Activated naive CD4-positive, alpha-beta T cell treated with Interleukin-2 at 50 U/mL for 16 hours (primary cell): Measurements from ENCODE around the gene SLC5A5.

Source experiments
- DNase-seq: peaks from one replicate; pipeline ENCODE4 v3.0.0-alpha.2; 2020

The SLC5A5 gene

DNA sequence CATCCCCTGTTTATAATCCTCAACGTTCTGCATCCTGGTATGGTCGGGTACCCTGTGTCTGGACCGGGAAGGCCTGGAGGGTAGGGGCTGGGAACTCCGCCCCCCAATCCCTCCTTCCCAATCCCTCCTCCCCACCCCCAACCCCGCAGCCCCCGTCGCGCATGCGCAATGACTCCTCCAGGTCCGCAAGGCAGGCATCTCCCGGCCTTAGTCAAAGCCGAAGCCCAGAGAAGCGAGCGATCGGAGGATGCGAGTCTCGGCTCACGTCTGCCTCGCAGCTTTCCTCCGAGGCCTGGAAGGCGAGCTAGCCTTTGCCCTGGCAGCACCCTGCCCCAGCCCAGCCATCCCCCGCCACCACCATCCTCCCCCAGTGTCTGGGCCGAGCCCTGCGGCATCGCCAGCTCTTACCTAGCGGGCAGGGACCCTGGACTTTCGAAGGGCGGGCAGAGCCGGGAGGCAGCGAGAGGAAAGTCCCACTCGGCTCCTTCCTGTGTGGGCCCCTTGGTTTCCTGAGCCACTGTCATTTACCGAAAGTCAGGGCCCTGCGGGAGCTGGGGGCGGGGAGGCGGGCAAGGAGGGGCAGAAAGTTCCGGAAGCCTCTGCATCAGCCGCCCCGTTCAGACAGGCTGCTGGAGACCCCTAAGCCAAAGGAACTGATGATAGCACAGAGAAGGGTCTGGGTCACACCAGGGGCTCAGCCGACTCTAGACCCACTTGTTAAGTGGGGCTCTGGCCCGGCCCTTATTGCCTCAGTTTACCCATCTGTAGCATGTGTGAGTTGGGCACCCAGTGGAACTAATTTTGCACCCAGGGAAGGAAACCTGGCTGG, 24.0 kb upstream of the SLC5A5 start, which contains the start of gene JAK3:
JAK3 (minus strand) TSS at position 445 of the 829 bp plus-strand sequence. CDS start 3,565 bp downstream, outside the sequence.
- DNase-seq = peak; percentile 92

- DNase-seq = no peak
Measured at GRCh38 chr19:17848595-17849292, 23.0 kb upstream of the SLC5A5 start.

DNA sequence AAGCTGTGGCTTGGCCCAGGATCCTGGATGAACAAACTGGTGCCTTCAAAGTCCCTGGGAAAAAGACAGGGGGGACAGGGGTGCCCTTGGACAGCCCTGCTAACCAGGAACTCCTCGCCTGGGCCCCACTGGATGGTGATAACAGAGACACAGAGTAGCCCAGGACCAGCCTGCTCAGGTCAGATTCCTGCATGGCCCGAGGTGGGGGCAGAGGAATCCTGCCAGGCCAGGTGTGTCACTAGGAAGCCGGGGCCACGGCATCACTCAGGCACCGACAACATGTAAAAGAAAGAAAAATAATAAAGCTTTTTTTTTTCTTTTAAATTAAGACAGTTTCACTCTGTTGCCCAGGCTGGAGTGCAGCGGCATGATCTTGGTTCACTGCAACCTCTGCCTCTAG, 17.7 kb upstream of the SLC5A5 start:
- no peak for DNase-seq

DNA sequence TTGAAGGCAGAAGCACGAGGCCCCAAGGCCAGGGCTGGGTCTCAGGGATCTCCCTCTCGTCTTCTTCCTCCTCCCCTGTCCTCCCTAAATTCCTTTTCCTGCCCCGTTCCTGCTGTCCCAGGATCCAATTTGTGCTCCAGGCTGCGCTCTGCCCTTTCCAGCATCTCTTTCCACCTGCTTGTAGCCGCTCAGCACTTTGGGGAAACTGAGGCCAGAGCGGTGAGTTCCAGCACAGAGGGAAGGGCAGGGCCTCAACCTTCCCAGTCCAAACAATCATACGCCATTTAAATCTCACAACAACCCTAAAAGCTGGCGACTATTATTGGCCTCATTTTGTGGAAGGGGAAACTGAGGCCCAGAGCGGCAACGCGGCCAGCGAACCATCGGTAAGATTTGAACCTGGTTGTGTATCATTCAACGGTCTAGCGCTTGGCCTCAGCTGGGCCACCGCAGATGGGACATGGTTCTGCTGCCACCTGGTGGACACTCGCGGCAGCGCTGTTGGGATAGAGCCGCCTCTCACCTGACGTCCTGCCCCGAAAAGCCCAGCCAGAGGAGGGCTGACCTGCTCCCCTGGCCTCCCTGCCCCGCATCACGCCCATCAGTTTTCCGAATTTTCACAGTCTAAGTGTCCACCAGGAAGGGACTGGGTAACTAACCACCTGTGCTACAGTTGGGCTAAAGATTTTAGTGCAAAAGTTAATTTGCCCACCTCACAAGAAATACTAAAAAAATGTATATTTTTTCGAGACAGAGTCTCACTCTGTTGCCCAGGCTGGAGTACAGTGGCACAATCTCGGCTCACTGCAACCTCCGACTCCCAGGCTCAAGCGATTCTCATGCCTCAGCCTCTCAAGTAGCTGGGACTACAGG, 16.2 kb upstream of the SLC5A5 start:
- DNase-seq = peak; percentile 93

DNA sequence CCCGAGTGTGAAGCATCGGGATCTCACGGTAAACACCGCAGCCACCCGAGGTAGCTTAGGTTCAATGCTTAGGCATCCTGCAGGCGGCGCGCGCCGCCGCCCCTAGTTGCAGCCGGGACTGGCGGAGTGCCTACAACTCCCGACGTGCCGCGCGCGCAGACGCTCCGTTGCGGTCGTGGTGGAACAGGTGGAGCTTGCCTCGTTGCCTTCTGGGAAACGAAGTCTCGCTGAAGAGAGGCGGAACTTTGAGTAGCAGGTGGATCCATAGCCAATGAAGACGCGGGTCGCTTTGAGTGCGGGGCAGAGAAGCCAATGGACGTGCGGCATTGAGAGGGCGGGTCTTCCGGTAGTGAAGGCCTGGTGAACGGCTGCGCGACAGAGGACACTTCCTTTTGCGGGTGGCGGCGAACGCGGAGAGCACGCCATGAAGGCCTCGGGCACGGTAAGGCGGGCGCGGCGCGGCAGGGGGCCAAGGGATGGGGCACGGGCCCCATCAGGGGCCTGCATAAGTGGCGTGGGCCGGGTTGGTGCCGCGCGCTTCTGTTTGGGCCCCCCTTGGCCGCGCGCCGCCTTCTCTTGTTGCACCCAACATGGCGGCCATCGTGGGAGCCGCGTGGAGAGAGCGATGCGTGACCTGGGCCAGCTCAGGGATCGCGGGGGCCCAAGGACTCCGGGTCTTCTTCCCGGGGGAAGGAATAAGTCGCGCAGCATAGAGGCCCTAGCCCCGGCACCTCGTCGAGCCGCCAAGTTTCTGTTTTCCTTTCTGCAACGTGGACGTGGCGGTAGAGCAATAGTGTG, 12.0 kb upstream of the SLC5A5 start, which contains the start of gene RPL18A:
RPL18A (plus strand) TSS at position 378 of the 798 bp plus-strand sequence; CDS start at position 425, 47 bp downstream.
- peak; percentile 99 for DNase-seq

GRCh38 chr19:17860331-17860992, 11.3 kb upstream of the SLC5A5 start:
- DNase-seq = no peak

- no peak for DNase-seq
Measured at GRCh38 chr19:17860993-17861360, 10.8 kb upstream of the SLC5A5 start.

GRCh38 chr19:17861542-17862402, 10.0 kb upstream of the SLC5A5 start:
- DNase-seq = no peak

DNA sequence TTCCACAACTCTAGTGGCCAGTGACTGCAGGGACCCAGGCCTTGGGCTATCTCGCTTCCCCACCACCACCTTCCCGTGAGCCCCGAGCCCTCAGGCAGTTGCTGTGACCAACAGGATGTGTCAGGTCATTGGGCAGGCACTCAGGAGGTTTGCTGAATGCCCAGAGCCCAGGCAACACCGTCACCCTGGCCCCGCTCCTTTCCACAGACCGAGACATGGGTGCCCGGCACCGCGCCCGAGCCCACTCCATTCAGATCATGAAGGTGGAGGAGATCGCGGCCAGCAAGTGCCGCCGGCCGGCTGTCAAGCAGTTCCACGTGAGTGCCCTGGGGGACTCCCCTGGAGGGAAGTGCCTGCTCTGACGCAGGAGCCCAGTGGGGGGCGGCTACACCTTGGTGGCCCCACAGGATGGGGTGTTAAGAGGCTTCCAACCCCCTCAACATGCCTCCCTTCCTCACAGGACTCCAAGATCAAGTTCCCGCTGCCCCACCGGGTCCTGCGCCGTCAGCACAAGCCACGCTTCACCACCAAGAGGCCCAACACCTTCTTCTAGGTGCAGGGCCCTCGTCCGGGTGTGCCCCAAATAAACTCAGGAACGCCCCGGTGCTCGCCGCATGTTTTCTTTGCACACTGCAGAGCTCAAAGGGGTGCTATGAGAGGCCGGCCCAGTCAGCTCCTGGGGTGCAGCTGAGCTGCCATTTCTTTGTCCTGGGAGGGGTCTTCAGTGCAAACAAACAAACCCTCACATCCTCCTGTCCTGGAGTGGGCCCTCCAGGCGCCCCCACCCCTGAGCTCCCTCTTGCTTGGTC, 8.8 kb upstream of the SLC5A5 start:
- no peak for DNase-seq

- no peak for DNase-seq
Measured at GRCh38 chr19:17863520-17864182, 8.1 kb upstream of the SLC5A5 start.

DNA sequence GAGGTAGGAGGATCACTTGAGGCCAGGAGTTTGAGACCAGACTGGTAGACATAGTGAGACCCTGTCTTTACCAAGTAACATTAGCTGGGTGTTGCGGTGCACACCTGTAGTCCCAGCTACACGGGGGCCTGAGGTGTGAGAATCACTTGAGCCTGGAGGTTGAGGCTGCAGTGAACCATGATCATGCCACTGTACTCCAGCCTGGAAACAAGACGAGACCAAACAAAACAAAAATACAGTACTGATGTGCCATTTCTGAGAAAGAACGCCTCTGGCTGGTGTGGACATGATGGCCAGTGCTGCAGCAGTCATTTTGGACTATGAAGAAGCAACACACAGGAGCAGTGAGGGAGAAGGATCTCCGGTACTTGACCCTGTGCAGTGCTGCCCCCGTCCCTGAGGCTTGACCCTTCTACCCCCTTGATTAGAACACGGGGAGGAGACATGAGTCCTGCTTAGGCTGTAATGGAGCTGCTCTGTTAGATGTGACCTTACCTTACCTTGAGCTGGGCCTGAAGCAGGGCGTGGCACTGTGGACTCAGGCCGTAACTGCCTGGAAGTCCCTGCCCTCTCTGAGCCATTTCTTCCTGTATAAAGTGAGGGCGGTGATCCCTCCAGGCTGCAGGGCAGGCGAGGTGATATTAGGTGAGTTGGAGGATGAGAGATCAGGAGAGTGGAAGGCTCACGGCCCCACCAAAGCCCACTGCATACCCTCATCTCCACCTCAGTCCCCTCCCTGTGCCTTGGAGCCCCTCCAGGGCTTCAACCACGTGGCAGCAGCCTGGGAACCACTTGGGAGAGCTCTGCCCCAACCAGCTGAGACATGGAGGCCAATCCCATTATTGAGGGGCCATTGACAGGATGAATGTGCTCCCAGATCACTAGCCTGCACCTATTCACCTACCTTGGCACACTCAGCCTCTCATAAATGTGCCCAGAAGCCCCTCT, 6.1 kb upstream of the SLC5A5 start:
- DNase-seq = peak; percentile 38

- no peak for DNase-seq
Measured at GRCh38 chr19:17866312-17866963, 5.3 kb upstream of the SLC5A5 start.

DNA sequence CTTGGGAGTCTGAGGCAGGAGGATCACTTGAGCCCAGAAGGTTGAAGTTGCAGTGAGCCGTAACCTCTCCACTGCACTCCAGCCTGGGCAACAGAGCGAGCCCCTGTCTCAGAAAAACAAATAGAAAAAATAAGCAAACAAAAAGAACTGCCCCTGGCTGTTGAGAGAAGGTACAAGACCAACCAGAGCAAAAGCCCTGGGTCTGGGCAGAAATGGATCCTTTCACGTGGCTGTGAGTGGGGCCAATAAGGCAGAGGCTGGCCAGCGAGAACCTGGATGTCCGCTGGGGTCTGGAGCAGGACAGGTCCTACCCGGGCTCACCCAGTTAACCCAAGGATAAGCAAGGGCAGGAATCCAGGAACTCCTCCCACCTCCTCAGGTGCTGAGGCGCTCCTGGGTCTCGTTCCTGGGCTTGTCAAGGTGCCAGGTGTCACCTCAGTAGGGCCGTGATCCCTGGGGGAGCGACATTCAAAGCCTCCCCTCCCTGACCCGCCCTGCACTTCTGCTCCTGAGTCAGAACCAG, 4.7 kb upstream of the SLC5A5 start:
- no peak for DNase-seq

DNA sequence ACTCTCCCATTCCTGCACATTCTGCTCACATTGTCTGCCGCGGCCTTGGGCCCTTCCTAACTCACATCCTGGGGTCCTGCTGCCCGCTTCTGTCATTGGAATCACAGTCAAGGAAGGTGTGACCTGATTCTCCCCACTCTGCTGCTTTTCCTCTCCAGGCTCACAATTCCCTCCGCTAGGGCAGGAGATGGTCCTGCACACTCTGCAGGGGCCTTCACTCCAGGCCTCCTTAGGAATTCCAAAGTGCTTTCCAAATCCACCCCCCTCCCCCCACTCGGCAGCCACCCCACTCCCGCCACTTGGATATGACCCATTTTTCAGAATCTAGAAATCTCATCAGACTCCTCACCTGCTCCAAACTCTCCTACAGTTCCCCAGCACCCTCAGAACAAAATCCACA, 3.1 kb upstream of the SLC5A5 start:
- DNase-seq = no peak

- DNase-seq = no peak
Measured at GRCh38 chr19:17869114-17869608, 2.6 kb upstream of the SLC5A5 start.

- DNase-seq = no peak
Measured at GRCh38 chr19:17871032-17871877, 490 bp upstream of the SLC5A5 start.
